Subcutaneous adipose tissue (tissue), 4 donors: Measurements from ENCODE around the gene AIF1L. TPM values are rescaled to one million over a fixed set of nuclear protein-coding genes. Genes with fewer than 3 reads are reported as not detected.

ENCODE experiments used
- CTCF ChIP-seq: fragments of 450-650 bp; IDR thresholded peaks from one replicate; pipeline ENCODE4 v1.5.1; 2016; ENCODE audit warnings: low read depth, mild to moderate bottlenecking, control low read depth, antibody characterized with exemption, moderate library complexity
- total RNA-seq, 4 donors: library from RNA; depleted of rRNA; stranded (reverse); fragments of >200 nt; gene quantifications; one replicate each; pipeline ENCODE4 v1.1.0, GENCODE V29; 2016

Gene AIF1L
- total RNA-seq, 4 donors from 2014 or later = 8.2 to 55.4 (median 19.4) TPM

GRCh38 chr9:131068076-131068816 lies 28.1 kb upstream of the AIF1L start:
- no peak for TF ChIP-seq CTCF

GRCh38 chr9:131069699-131070098 lies 26.6 kb upstream of the AIF1L start:
- TF ChIP-seq CTCF = no peak

- TF ChIP-seq CTCF = no peak
Observed at GRCh38 chr9:131072107-131072870, 24.0 kb upstream of the AIF1L start.

- TF ChIP-seq CTCF = no peak
Observed at GRCh38 chr9:131072871-131073237, 23.5 kb upstream of the AIF1L start.

GRCh38 chr9:131076347-131077195 lies 19.8 kb upstream of the AIF1L start:
- TF ChIP-seq CTCF = no peak

- no peak for TF ChIP-seq CTCF
Observed at GRCh38 chr9:131078427-131079366, 17.6 kb upstream of the AIF1L start.
